ENCODE results near the gene RGS9. TPM values are rescaled to one million over a fixed set of nuclear protein-coding genes. Genes with fewer than 3 reads are reported as not detected.

The RGS9 gene
- total RNA-seq, 1 donor from 2014 or later: 8.5 TPM

GRCh38 chr17:65228734-65229620 lies 91.8 kb downstream of the RGS9 start:
- peaks cover 10% of the 10 kb centered on the region for H3K4me1 Mint-ChIP-seq (ENCODE audit: unreplicated experiment)
- H3K27ac Mint-ChIP-seq (ENCODE audit: unreplicated experiment): no peak overlapping the region
- TF ChIP-seq CTCF (IDR thresholded peaks at IDR 0.05; ENCODE audit: unreplicated experiment): no peak
- H3K4me3 Mint-ChIP-seq (ENCODE audit: unreplicated experiment): no peak overlapping the region
- H3K36me3 Mint-ChIP-seq (ENCODE audit: low read depth, unreplicated experiment): peaks cover 4% of the 10 kb centered on the region
- H3K9me3 Mint-ChIP-seq (ENCODE audit: unreplicated experiment): no peaks in the 10 kb centered on the region
- DNase-seq (ENCODE audit: low spot score): no peak
- H3K27me3 Mint-ChIP-seq (ENCODE audit: unreplicated experiment): peaks cover 6% of the 10 kb centered on the region

- H3K9me3 Mint-ChIP-seq (ENCODE audit: unreplicated experiment): no peaks in the 10 kb centered on the region
- H3K4me1 Mint-ChIP-seq (ENCODE audit: unreplicated experiment): peaks cover 10% of the 10 kb centered on the region
- peaks cover 4% of the 10 kb centered on the region for H3K36me3 Mint-ChIP-seq (ENCODE audit: low read depth, unreplicated experiment)
- no peak overlapping the region for H3K27ac Mint-ChIP-seq (ENCODE audit: unreplicated experiment)
- peaks cover 5% of the 10 kb centered on the region for H3K27me3 Mint-ChIP-seq (ENCODE audit: unreplicated experiment)
- no peak overlapping the region for H3K4me3 Mint-ChIP-seq (ENCODE audit: unreplicated experiment)
- no peak for DNase-seq (ENCODE audit: low spot score)
- TF ChIP-seq CTCF (IDR thresholded peaks at IDR 0.05; ENCODE audit: unreplicated experiment): no peak
These were observed 92.4 kb downstream of the RGS9 start for GRCh38 chr17:65229621-65229995.

GRCh38 chr17:65230040-65230439 lies 92.9 kb downstream of the RGS9 start:
- H3K4me1 Mint-ChIP-seq (ENCODE audit: unreplicated experiment): peaks cover 10% of the 10 kb centered on the region
- no peak for TF ChIP-seq CTCF (IDR thresholded peaks at IDR 0.05; ENCODE audit: unreplicated experiment)
- peaks cover 4% of the 10 kb centered on the region for H3K36me3 Mint-ChIP-seq (ENCODE audit: low read depth, unreplicated experiment)
- H3K4me3 Mint-ChIP-seq (ENCODE audit: unreplicated experiment): no peak overlapping the region
- peaks cover 5% of the 10 kb centered on the region for H3K27me3 Mint-ChIP-seq (ENCODE audit: unreplicated experiment)
- DNase-seq (ENCODE audit: low spot score): no peak
- H3K27ac Mint-ChIP-seq (ENCODE audit: unreplicated experiment): no peak overlapping the region
- no peaks in the 10 kb centered on the region for H3K9me3 Mint-ChIP-seq (ENCODE audit: unreplicated experiment)

- no peak for DNase-seq (ENCODE audit: low spot score)
- Mint-ChIP-seq H3K9me3 (ENCODE audit: unreplicated experiment) (no peaks in the 10 kb centered on the region), H3K4me3 (ENCODE audit: unreplicated experiment) (no peak overlapping the region), H3K27ac (ENCODE audit: unreplicated experiment) (no peak overlapping the region), H3K27me3 (ENCODE audit: unreplicated experiment) (peaks cover 2% of the 10 kb centered on the region), H3K36me3 (ENCODE audit: low read depth, unreplicated experiment) (no peaks in the 10 kb centered on the region), H3K4me1 (ENCODE audit: unreplicated experiment) (peaks cover 10% of the 10 kb centered on the region)
- no peak for TF ChIP-seq CTCF (IDR thresholded peaks at IDR 0.05; ENCODE audit: unreplicated experiment)
These were observed 93.9 kb downstream of the RGS9 start for GRCh38 chr17:65231086-65231485.

GRCh38 chr17:65231662-65232335 lies 94.6 kb downstream of the RGS9 start:
- Mint-ChIP-seq H3K4me1 (ENCODE audit: unreplicated experiment) (peaks cover 10% of the 10 kb centered on the region), H3K9me3 (ENCODE audit: unreplicated experiment) (no peaks in the 10 kb centered on the region), H3K36me3 (ENCODE audit: low read depth, unreplicated experiment) (no peaks in the 10 kb centered on the region), H3K27me3 (ENCODE audit: unreplicated experiment) (peaks cover 2% of the 10 kb centered on the region), H3K4me3 (ENCODE audit: unreplicated experiment) (no peak overlapping the region), H3K27ac (ENCODE audit: unreplicated experiment) (no peak overlapping the region)
- peak; percentile 35 for TF ChIP-seq CTCF (IDR thresholded peaks at IDR 0.05; ENCODE audit: unreplicated experiment)
- DNase-seq (ENCODE audit: low spot score): peak; percentile 72

Data from endothelial cell (in vitro differentiated cells).